ENCODE results near the gene IQSEC2. TPM values are rescaled to one million over a fixed set of nuclear protein-coding genes. Genes with fewer than 3 reads are reported as not detected.

IQSEC2 gene
- total RNA-seq, 4 donors from 2014 or later = 20.4 to 31.8 (median 28.0) TPM

DNA sequence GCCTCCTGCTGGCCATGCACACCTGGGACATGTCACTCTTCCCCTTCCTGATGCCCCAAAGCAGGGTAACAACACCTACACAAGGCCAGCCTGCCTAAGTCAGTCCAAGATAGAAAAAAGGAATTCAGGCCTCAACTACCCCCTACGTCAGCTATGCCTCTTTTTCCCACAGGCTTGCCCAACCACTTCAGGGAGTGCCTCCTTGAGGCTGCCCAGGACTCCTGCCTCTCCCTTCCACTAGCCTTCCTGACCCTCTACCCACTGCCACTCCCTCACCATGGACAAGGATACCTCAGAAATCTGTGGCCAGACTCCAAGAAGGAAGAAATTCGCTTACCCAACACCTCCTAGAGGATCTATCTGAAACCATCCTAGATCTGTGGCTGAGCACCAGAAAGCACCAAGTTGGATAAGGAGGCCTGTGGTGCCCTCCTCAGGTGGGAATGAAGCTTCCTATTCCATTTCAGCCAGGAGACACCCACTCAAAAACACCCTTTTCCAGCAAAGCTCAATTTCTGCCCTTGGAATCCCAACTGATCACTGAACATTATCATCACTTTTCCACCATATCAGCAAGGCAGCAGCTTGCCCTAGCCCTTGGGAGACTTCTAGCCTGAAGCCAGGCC lies 58.2 kb downstream of the IQSEC2 start:
- TF ChIP-seq, protein P1, sequence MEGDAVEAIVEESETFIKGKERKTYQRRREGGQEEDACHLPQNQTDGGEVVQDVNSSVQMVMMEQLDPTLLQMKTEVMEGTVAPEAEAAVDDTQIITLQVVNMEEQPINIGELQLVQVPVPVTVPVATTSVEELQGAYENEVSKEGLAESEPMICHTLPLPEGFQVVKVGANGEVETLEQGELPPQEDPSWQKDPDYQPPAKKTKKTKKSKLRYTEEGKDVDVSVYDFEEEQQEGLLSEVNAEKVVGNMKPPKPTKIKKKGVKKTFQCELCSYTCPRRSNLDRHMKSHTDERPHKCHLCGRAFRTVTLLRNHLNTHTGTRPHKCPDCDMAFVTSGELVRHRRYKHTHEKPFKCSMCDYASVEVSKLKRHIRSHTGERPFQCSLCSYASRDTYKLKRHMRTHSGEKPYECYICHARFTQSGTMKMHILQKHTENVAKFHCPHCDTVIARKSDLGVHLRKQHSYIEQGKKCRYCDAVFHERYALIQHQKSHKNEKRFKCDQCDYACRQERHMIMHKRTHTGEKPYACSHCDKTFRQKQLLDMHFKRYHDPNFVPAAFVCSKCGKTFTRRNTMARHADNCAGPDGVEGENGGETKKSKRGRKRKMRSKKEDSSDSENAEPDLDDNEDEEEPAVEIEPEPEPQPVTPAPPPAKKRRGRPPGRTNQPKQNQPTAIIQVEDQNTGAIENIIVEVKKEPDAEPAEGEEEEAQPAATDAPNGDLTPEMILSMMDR (IDR thresholded peaks at IDR 0.05) = no peak
- TF ChIP-seq POLR2A (IDR thresholded peaks at IDR 0.05) = no peak
- no peak for TF ChIP-seq EP300 (IDR thresholded peaks at IDR 0.05)
- H3K36me3 ChIP-seq = peaks cover 0 to 20% (median 2%) of the 10 kb centered on the region in 3 donors
- H3K4me1 ChIP-seq = peaks cover 2 to 32% (median 17%) of the 10 kb centered on the region in 4 donors
- 7 to 50% methylated on average over 2 of the region's 2 CpGs for WGBS, 2 donors
- H3K4me3 ChIP-seq = peak overlapping the region; percentile 64 to 100 (median 86)
- peak overlapping the region in 1 of 4 donors; percentile 89 for H3K27ac ChIP-seq
- H3K27me3 ChIP-seq = no peaks in the 10 kb centered on the region
- DNase-seq (ENCODE audit: low spot score in 2 of 2) = no peak
- H3K9me3 ChIP-seq = no peaks in the 10 kb centered on the region

Small RNA genes within 50 kb of the gene (small RNA-seq; reads per million reads assigned to genes)
- not detected for gene RF00019

Other genes with a start within 250 kb of the IQSEC2 start
- 10 to 100 TPM in 1 of 4 donors, 1 to 10 TPM in 3; 5.4 to 11.0 (median 8.0) TPM for gene GPR173, start 232.8 kb downstream of the IQSEC2 start, total RNA-seq
- gene TSPYL2, start 199.2 kb downstream of the IQSEC2 start, total RNA-seq = 100 to 1,000 TPM; 142 to 210 (median 180) TPM
- gene KANTR, start 187.4 kb downstream of the IQSEC2 start, total RNA-seq = 10 to 100 TPM; 26.4 to 37.6 (median 32.2) TPM
- gene KDM5C, start 56.4 kb downstream of the IQSEC2 start, total RNA-seq = 100 to 1,000 TPM in 2 of 4 donors, 10 to 100 TPM in 2; 56.8 to 127 (median 112) TPM
- 10 to 100 TPM; 22.4 to 64.3 (median 27.4) TPM for gene SMC1A, start 141.1 kb upstream of the IQSEC2 start, total RNA-seq
- 1 to 10 TPM in 1 of 4 donors, under 1 TPM in 2, not detected in 1; 0.42 to 2.5 (median 0.44) TPM for gene RIBC1, start 141.3 kb upstream of the IQSEC2 start, total RNA-seq
- gene HSD17B10, start 152.8 kb upstream of the IQSEC2 start, total RNA-seq = 100 to 1,000 TPM in 1 of 4 donors, 10 to 100 TPM in 3; 68.1 to 137 (median 86.0) TPM